ENCODE results near the gene PDZD2.
"Not testable (repeated sequence)": the region's sequence is repeated elsewhere in the genome, so short reads cannot be mapped to it uniquely, and the experiment has no call there.

Gene PDZD2

GRCh38 chr5:32102254-32102986 lies 463.5 kb downstream of the PDZD2 start:
- DNase-seq (ENCODE audit: low read depth, low spot score): no peak
- H3K27ac ChIP-seq: no peak overlapping the region

DNA sequence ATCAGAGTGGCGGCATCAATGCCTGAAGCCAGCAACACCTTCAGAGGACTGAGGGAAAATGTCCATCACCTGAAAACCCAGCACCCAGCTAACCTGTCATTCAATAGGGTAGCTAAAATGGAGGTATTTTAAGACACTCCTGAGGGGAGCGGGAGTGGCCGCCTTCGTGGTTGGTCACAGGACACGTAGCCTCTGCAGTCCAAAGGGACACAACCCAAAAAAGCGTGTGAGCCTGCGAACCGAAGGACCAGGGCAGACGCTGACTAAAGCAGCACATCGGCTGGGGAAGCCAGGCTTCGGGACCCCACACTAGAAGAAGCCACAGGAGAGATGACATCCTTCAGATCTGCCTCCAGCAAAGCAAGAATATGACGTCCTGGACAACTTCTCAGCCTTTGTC lies 464.6 kb downstream of the PDZD2 start:
- no peak overlapping the region for H3K27ac ChIP-seq
- DNase-seq (ENCODE audit: low read depth, low spot score): no peak

DNA sequence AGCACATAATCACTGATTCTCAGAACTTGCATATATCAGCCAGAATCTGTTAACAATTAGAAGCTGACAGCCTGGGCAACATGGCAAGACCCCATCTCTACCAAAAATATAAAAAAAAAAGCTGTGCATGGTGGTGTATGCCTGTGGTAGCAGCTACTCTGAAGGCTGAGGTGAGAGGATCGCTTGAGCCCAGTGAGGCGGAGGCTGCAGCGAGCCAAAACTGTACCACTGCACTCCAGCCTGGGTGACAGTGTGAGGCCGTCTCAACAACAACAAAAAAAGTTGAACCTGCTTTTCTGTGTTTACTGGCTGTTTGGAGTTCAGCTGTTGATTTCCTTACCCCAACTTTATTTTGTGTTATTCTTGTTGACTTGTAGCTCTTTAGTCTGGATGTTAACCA lies 468.4 kb downstream of the PDZD2 start:
- no peak for DNase-seq (ENCODE audit: low read depth, low spot score)
- no peak overlapping the region for H3K27ac ChIP-seq

GRCh38 chr5:32108167-32108566 lies 469.2 kb downstream of the PDZD2 start:
- DNase-seq (ENCODE audit: low read depth, low spot score): no peak
- no peak overlapping the region for H3K27ac ChIP-seq

DNA sequence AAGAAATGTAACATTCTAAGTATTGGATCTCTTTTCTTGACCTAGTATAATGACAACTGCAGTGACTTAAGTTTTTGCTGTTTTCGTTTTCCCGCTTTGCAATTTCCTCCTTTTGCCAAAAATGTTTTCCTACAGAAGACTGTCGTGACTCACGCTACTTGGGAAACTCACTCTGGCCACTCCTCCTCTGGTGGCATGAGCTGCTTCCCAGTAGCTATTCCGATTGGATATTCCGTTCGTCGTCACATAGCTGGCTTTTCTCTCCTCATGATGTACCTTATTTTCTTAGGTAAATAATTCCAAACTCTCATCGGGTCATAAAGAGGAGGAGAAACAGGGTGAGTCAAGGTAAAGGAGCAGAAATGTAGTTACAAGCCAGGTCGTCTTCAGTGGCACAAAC lies 470.3 kb downstream of the PDZD2 start:
- no peak for DNase-seq (ENCODE audit: low read depth, low spot score)

GRCh38 chr5:32110111-32110696 lies 471.3 kb downstream of the PDZD2 start:
- no peak overlapping the region for H3K27ac ChIP-seq
- DNase-seq (ENCODE audit: low read depth, low spot score): no peak

More for the DNA sequence above, 470.3 kb downstream of the PDZD2 start:
- H3K27ac ChIP-seq: no peak overlapping the region

- H3K27ac ChIP-seq: no peak overlapping the region
- DNase-seq (ENCODE audit: low read depth, low spot score): no peak
Observed at GRCh38 chr5:32115985-32116384, 477.1 kb downstream of the PDZD2 start.

DNA sequence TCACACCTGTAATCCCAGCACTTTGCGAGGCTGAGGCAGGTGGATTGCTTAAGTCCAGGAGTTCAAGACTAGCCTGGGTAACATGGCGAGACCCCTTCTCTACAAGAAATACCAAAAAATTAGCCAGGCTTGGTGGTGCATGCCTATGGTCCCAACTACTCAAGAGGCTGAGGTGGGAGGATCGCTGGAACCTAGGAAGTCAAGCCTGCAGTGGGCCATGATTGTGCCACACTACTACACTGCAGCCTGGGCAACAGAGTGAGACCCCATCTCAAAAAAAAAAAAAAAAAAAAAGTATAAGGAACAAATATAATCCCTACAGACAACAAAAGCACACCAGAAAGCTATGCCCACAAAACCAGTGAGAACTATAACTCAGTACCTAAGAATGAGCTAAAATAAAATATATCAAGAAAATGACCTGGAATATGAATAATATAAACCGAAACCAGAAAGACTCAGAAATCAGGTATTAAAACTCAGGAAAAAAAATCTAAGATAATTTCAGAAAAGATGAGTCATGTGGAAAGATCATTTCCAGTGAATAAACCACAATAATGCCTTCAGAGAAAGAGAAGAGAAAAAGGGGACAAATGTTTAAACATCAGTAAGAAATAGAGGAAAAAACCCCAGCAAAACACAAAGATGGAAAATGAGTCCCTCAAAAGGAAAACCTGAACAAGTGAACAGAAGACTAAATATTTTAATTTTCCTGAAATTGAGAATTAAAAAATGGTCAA lies 477.8 kb downstream of the PDZD2 start:
- H3K27ac ChIP-seq: no peak overlapping the region
- DNase-seq (ENCODE audit: low read depth, low spot score): no peak

- not testable (repeated sequence) for H3K27ac ChIP-seq; DNase-seq (ENCODE audit: low read depth, low spot score)
Observed at GRCh38 chr5:32118922-32119321, 480.0 kb downstream of the PDZD2 start.

DNA sequence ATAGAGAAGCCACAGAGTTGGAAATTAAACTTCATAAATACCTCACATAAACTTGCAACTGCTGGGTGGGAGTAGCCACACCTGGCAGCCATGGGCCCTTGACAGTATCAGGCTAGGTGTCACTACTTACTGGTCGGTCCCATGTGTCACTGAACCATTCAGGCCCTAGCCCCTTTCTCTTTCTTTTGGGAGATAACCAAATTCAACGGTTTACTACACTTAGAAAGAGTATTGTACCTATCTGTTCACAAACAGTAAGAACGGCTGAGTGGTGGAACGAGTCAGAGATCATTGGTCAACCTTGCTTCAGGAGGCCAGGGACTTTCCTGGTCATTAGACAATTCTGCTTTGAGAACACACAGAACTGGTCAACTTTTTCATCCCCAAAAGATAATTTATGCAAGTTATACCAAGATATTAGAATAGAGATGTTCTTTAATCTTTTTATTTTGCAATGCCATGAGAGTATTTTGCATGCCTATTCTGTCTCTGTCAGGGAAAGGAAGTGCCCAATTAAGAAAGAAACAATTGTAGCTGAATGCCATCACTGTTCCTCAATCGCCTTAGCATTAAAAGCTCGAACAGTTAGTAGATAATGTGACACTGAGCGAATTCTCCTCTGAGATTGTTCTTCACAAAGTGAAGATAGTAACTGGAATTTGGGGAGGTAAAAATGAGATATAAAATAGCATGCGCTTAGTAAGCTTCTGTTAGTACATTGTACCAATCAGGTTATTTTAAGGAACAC lies 484.3 kb downstream of the PDZD2 start:
- no peak for DNase-seq (ENCODE audit: low read depth, low spot score)
- no peak overlapping the region for H3K27ac ChIP-seq

- no peak overlapping the region for H3K27ac ChIP-seq
- DNase-seq (ENCODE audit: low read depth, low spot score): no peak
Observed at GRCh38 chr5:32123889-32124676, 485.2 kb downstream of the PDZD2 start.

DNA sequence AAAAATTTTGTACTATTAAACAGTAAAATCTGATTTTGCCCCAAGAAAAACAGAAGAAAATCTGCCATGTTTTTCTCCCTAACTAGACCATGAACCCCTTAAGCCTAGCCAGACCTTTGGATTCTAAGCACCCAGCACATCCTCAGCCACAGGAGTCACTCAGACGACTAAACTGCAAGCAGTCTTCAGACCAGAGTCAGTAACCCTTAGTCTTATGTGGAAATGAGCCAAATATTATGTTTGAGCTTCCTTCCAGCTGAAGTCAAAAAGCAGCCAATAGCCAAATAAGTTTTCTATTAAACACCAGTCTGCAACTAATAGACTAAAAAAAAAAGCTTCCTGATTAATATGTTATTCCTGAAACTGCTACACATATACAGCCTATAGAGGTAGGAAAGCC lies 487.8 kb downstream of the PDZD2 start:
- DNase-seq (ENCODE audit: low read depth, low spot score): no peak

GRCh38 chr5:32127711-32128110 lies 488.8 kb downstream of the PDZD2 start:
- no peak overlapping the region for H3K27ac ChIP-seq
- no peak for DNase-seq (ENCODE audit: low read depth, low spot score)

More for the DNA sequence above, 487.8 kb downstream of the PDZD2 start:
- no peak overlapping the region for H3K27ac ChIP-seq

DNA sequence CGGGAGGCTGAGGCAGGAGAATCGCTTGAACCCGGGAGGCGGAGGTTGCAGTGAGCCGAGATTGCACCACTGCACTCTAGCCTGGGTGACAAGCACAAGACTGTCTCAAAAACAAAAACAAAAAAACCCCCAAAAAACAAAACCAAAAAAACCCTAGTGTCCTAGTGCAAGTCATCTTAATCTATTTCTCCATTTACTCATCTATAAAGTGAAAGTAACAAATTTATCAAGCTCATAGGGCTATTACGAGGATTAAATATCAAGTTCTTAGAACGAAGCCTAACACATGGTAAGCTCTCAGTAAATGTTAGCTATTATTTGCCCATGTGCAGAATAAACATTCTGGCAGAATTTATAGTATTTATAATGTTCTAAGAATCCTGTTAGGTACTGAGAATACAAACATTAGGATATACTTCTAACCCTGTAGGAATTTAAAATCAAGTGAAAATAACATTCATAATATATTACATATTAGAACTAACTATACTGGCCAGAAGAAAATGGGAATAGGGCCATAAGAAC lies 490.2 kb downstream of the PDZD2 start:
- no peak for DNase-seq (ENCODE audit: low read depth, low spot score)
- H3K27ac ChIP-seq: no peak overlapping the region

DNA sequence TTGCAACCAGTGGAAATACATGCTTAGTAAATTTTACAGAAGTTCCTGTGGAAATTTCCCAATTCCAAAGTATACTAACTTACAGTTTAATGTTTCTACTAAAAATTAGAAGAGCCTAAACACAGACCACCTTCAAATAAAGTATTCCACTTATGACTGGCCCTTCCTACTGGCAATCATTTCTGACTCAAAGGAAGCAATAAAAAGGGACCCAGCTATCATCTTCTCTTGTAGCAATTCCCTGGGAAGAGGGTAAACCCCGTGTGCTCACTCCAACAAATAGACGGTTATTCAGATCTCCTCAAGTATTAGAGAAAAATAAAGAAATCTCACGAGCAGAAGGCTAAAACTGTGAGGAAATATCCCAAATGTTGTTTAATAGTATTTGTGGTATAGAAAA lies 491.9 kb downstream of the PDZD2 start:
- H3K27ac ChIP-seq: no peak overlapping the region
- DNase-seq (ENCODE audit: low read depth, low spot score): no peak

DNA sequence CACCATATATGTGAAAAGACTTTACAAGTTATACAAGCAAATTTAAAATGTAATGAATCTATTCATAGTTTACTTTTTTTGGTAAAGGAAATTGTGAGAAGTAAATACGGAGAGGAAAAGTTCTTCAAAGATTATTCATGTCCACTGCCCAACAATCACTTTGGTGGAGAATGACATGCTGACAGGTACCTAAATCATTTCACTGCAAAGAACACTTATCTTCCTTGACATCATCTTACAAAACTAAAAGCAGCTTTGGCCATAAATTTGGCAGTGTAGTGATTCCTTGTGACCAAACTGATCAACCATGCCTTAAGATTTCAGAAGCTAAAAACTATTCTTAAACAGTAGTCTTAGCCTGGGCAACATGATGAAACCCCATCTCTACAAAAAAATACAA lies 492.7 kb downstream of the PDZD2 start:
- no peak overlapping the region for H3K27ac ChIP-seq
- no peak for DNase-seq (ENCODE audit: low read depth, low spot score)

DNA sequence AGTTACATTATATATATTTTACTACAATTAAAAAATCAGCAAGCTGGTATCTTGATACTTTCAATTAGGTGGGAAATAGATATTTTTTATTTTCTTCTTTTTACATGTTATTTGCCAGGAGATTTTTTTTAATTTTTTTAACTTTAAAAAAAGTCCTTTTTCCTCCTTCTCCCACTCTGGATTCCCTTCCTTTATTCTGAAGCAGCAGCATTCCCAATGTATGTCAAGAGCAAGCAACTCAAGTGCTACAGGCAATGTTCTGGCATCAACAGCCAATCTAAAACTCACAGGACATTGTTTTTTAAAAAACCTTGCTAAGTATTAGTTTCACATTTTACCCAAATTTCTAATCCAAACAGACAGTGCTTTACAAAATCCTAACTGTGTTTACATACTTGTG lies 493.8 kb downstream of the PDZD2 start:
- no peak overlapping the region for H3K27ac ChIP-seq
- no peak for DNase-seq (ENCODE audit: low read depth, low spot score)

- no peak for DNase-seq (ENCODE audit: low read depth, low spot score)
- H3K27ac ChIP-seq: no peak overlapping the region
Observed at GRCh38 chr5:32135086-32135485, 496.2 kb downstream of the PDZD2 start.

DNA sequence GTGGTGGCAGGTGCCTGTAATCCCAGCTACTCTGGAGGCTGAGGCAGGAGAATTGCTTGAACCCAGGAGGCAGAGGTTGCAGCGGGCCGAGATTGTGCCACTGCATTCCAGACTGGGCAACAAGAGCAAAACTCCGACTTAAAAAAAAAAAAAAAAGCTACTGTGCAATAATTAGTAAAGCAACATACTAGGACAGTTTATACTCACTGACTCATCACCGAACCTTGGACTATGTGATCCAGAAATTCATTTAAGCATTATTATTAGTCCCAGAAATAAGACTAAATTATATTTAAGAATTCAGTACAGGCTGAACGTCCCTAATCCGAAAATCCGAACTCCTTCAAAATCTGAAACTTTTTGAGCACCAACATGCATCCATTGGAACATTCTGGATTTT lies 497.4 kb downstream of the PDZD2 start:
- H3K27ac ChIP-seq: no peak overlapping the region
- DNase-seq (ENCODE audit: low read depth, low spot score): no peak
